ENCODE measurements around the gene RELA. TPM values are rescaled to one million over a fixed set of nuclear protein-coding genes. Genes with fewer than 3 reads are reported as not detected.

The RELA gene
- total and polyA plus RNA-seq, 2 donors (not counting 1 experiment from before 2014, with no cell fraction given) = 124 to 154 TPM

GRCh38 chr11:65649656-65650546, 12.8 kb downstream of the RELA start:
- H3K4me3 ChIP-seq (ENCODE audit: control extremely low read depth in 1 of 5, extremely low read depth in 1 of 5, insufficient read depth in 1 of 5, low read depth in 2 of 5, low read length in 4 of 5) = no peak overlapping the region
- peaks cover 70% of the 10 kb centered on the region for H4K20me1 ChIP-seq (ENCODE audit: control insufficient read depth, insufficient read depth, low read length, poor library complexity, severe bottlenecking)
- intact Hi-C loops (cut with micrococcal nuclease) = no loop called here
- H3K9ac ChIP-seq (ENCODE audit: low read length) = no peak overlapping the region
- no peak overlapping the region for H3K27ac ChIP-seq (ENCODE audit: low read length in 2 of 2)
- H2AFZ ChIP-seq (ENCODE audit: insufficient read depth, low read depth, low read length, poor library complexity, severe bottlenecking) = no peak overlapping the region
- no peak overlapping the region for H3K4me2 ChIP-seq (replicated peaks; ENCODE audit: low read depth, low read length, poor library complexity, severe bottlenecking)
- TF ChIP-seq CTCF (IDR thresholded peaks at IDR 0.05) (no peak), EZH2 (IDR thresholded peaks at IDR 0.05; ENCODE audit: borderline replicate concordance, insufficient read depth, low read depth, low read length, poor library complexity, severe bottlenecking) (no peak)
- 94% methylated on average over 16 of the region's 16 CpGs for WGBS (ENCODE audit: insufficient coverage)
- ATAC-seq (ENCODE audit: low read depth) (no peak), DNase-seq (peak; percentile 46)
- Mint-ChIP-seq H3K27ac (no peak overlapping the region), H3K9me3 (ENCODE audit: insufficient read depth) (no peaks in the 10 kb centered on the region), H3K4me1 (peaks cover 47% of the 10 kb centered on the region), H3K4me3 (no peak overlapping the region), H3K27me3 (no peaks in the 10 kb centered on the region)
- H3K4me1 ChIP-seq (ENCODE audit: control insufficient read depth in 2 of 2, insufficient read depth in 2 of 2, low read length in 2 of 2) = peaks cover 22 to 44% of the 10 kb centered on the region in 2 donors
- H3K27me3 ChIP-seq (replicated peaks in 1 of 4; ENCODE audit: control extremely low read depth in 1 of 4, control insufficient read depth in 3 of 4, insufficient read depth in 4 of 4, low read length in 3 of 4) = no peaks in the 10 kb centered on the region
- ChIA-PET CTCF (interaction anchor here (0.6 to 1.6 kb wide), 3 partner anchors 11 to 157 kb away, joined by 3 to 5 read pairs (median 4); partner anchors contain the start of gene SIPA1), POLR2A (interaction anchor here (0.6 to 1.7 kb wide), 3 partner anchors 10 to 14 kb away, joined by 3 to 15 read pairs (median 5); no protein-coding TSS in a partner anchor)
- peaks cover 0 to 74% of the 10 kb centered on the region in 2 experiments for H3K36me3 ChIP-seq (replicated peaks in 1 of 2; ENCODE audit: control extremely low read depth in 1 of 2, control insufficient read depth in 1 of 2, extremely low read depth in 1 of 2, insufficient read depth in 2 of 2, low read length in 1 of 2)
- H3K79me2 ChIP-seq (ENCODE audit: control insufficient read depth, insufficient read depth, low read length) = peaks cover 4% of the 10 kb centered on the region
- H3K9me3 ChIP-seq (ENCODE audit: control extremely low read depth in 1 of 3, control insufficient read depth in 2 of 3, insufficient read depth in 1 of 3, low read length in 2 of 3) = no peaks in the 10 kb centered on the region

Measured in B cell (primary cell).